CD4-positive, alpha-beta memory T cell (primary cell): ENCODE data around the gene PAX8. TPM values are rescaled to one million over a fixed set of nuclear protein-coding genes. Genes with fewer than 3 reads are reported as not detected.

ENCODE experiments used
- CTCF ChIA-PET: fragments of 350-600 bp; sonication (Branson Sonifier 250); formaldehyde crosslinking; loops from one replicate; lab custom pipeline; 2021; ENCODE audit warnings: inconsistent platforms; ENCODE audit not compliant: partially characterized antibody; lab: Charles Lee
- POLR2A ChIA-PET: fragments of 350-600 bp; sonication (Branson Sonifier 250); formaldehyde crosslinking; loops from one replicate; lab custom pipeline; 2021; ENCODE audit not compliant: partially characterized antibody; lab: Charles Lee
- DNase-seq, 5 donors: peaks; one replicate each; pipeline versions ENCODE4 v3.0.0 to v3.0.0-alpha.2; 2020 to 2022; ENCODE audit warnings: mixed read lengths in 1 of 5
- H3K27ac ChIP-seq: one replicate; pipeline ENCODE4 v1.7.0; 2013; ENCODE audit warnings: low read depth, low read length
- H3K27me3 ChIP-seq: 2 replicates; pipeline ENCODE4 v1.7.0; 2013; ENCODE audit warnings: mild to moderate bottlenecking, low read length, moderate library complexity; ENCODE audit not compliant: insufficient read depth
- H3K36me3 ChIP-seq: 2 replicates; pipeline ENCODE4 v1.7.0; 2013; ENCODE audit warnings: mild to moderate bottlenecking, low read length, moderate library complexity; ENCODE audit not compliant: insufficient read depth
- H3K4me1 ChIP-seq: 2 replicates; pipeline ENCODE4 v1.7.0; 2013; ENCODE audit warnings: mild to moderate bottlenecking, low read length, moderate library complexity; ENCODE audit not compliant: insufficient read depth
- H3K4me3 ChIP-seq, 2 donors: one replicate each; pipeline ENCODE4 v1.7.0; 2013; ENCODE audit warnings: low read length in 2 of 2, mild to moderate bottlenecking in 1 of 2
- H3K9me3 ChIP-seq, 2 donors: one replicate each; pipeline ENCODE4 v1.7.0; 2013; ENCODE audit warnings: low read length in 2 of 2, control low read depth in 1 of 2; ENCODE audit not compliant: control insufficient read depth in 1 of 2
- H3K27ac Mint-ChIP-seq, 7 donors: one replicate each; pipeline ENCODE4 v1.8.0; 2020 to 2021; ENCODE audit warnings: mixed read lengths in 7 of 7, mild to moderate bottlenecking in 6 of 7, inconsistent platforms in 3 of 7, moderate library complexity in 3 of 7
- H3K27me3 Mint-ChIP-seq, 2 donors: one replicate each; pipeline ENCODE4 v1.8.0; 2020 to 2021; ENCODE audit warnings: mixed read lengths in 2 of 2
- H3K36me3 Mint-ChIP-seq, 2 donors: one replicate each; pipeline ENCODE4 v1.8.0; 2020 to 2021; ENCODE audit warnings: mixed read lengths in 2 of 2, inconsistent platforms in 1 of 2, mild to moderate bottlenecking in 1 of 2
- H3K4me1 Mint-ChIP-seq, 4 donors: one replicate each; pipeline ENCODE4 v1.8.0; 2020 to 2021; ENCODE audit warnings: mixed read lengths in 4 of 4, mild to moderate bottlenecking in 1 of 4
- H3K4me3 Mint-ChIP-seq, 8 donors: one replicate each; pipeline ENCODE4 v1.8.0; 2020 to 2021; ENCODE audit warnings: mixed read lengths in 8 of 8, mild to moderate bottlenecking in 7 of 8, moderate library complexity in 6 of 8, inconsistent platforms in 3 of 8
- H3K9me3 Mint-ChIP-seq, 8 donors: one replicate each; pipeline ENCODE4 v1.8.0; 2020 to 2021; ENCODE audit warnings: mixed read lengths in 8 of 8, mild to moderate bottlenecking in 5 of 8, inconsistent platforms in 3 of 8, moderate library complexity in 1 of 8
- intact Hi-C: fragments of 100-400 bp; cut with micrococcal nuclease; formaldehyde crosslinking; loops from one replicate; pipeline ENCODE4 v1.15.1; 2023
- polyA plus RNA-seq, 2 donors: library from polyadenylated mRNA; unstranded; fragments of 300-500 nt; fragmentation: Illumina TruSeq; gene quantifications; one replicate each; pipeline ENCODE4 v1.2.3, GENCODE V29; 2021
- total RNA-seq, 2 experiments: library from RNA; stranded (reverse); gene quantifications; one replicate each; pipeline ENCODE4 v1.2.3, GENCODE V29; 2021

Gene PAX8
- total and polyA plus RNA-seq, 4 experiments from 2014 or later: 0.19 to 2.3 (median 1.3) TPM

DNA sequence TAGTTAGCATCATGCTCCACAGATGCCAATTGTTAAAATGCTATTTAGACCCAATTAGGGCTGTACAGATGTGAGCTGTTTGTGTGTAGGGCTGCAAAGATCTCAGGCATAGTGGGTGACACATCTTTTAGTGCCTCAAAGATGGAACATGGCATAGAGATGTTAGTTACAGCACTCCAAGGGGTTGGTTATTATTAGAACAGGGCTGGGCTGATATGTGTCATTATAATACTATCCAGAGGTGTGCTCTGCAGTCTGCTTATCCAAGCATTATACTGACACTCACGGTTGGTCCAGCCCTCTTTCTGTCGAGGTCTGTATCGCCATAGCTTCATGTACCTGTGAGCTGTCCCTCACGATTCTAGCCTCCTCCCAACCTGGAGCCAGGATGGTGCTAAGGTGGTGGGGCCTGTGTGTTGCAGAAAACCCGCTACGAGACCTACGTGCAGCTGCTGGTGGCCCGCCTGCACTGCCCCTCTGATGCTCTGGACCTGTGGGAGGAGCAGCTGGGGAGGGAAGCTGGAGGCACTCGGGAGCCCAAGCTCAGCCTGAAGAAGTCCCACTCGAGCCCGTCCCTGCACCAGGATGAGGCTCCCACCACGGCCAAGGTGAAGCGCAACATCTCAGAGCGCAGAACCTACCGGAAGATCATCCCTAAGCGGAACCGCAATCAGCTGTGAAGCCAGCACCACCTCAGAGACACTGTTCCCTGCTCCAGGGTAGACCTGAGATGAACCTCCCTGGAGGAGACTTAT lies 77.8 kb downstream of the PAX8 start:
- intact Hi-C loops: loop anchor here (5.0 kb wide), 2 partner anchors 119 to 191 kb away; no protein-coding TSS in a partner anchor
- no peaks in the 10 kb centered on the region for H3K27me3 ChIP-seq
- Mint-ChIP-seq H3K9me3 (peaks cover 0 to 1% (median 0%) of the 10 kb centered on the region in 8 donors), H3K4me3 (no peak overlapping the region), H3K36me3 (peaks cover 29 to 60% of the 10 kb centered on the region in 2 donors), H3K27me3 (no peaks in the 10 kb centered on the region), H3K27ac (peak overlapping the region in 5 of 7 donors; percentile 44 to 64 (median 59)), H3K4me1 (peaks cover 16 to 34% (median 19%) of the 10 kb centered on the region in 4 donors)
- no peaks in the 10 kb centered on the region for H3K9me3 ChIP-seq
- CTCF ChIA-PET: interaction anchor here (0.9 to 18.2 kb wide), 8 partner anchors 24 to 189 kb away, joined by 3 to 662 read pairs (median 9); partner anchors contain the start of gene PSD4
- H3K4me1 ChIP-seq: peaks cover 15% of the 10 kb centered on the region
- no peak overlapping the region for H3K27ac ChIP-seq
- H3K36me3 ChIP-seq: peaks cover 52% of the 10 kb centered on the region
- no peak overlapping the region for H3K4me3 ChIP-seq
- POLR2A ChIA-PET: interaction anchor here (1.1 to 9.8 kb wide), 5 partner anchors 17 to 63 kb away, joined by 3 to 88 read pairs (median 10); partner anchors contain the start of gene PSD4
- no peak for DNase-seq

DNA sequence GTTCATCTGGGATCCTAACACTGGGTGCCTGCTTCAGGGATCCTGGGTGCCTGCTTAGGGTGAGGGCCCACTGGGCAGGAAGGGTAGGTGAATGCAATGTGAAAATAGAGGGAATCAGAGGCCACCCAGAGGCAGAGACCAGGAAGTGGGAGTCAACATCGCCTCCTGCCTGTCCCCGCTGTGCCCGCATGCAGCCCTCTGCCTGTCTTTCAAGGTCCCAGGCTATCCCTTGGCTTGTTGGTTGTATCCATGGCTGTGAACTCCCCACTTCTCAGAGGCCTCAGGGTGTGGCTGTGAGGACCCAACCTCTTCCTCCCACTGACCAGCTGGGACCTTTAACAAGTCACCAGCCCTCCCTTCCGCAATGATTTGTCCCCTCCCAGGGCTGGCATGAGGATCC lies 78.5 kb downstream of the PAX8 start:
- POLR2A ChIA-PET: interaction anchor here (2.8 to 9.8 kb wide), 3 partner anchors 26 to 62 kb away, joined by 10 to 88 read pairs (median 48); partner anchors contain the start of gene PSD4

DNA sequence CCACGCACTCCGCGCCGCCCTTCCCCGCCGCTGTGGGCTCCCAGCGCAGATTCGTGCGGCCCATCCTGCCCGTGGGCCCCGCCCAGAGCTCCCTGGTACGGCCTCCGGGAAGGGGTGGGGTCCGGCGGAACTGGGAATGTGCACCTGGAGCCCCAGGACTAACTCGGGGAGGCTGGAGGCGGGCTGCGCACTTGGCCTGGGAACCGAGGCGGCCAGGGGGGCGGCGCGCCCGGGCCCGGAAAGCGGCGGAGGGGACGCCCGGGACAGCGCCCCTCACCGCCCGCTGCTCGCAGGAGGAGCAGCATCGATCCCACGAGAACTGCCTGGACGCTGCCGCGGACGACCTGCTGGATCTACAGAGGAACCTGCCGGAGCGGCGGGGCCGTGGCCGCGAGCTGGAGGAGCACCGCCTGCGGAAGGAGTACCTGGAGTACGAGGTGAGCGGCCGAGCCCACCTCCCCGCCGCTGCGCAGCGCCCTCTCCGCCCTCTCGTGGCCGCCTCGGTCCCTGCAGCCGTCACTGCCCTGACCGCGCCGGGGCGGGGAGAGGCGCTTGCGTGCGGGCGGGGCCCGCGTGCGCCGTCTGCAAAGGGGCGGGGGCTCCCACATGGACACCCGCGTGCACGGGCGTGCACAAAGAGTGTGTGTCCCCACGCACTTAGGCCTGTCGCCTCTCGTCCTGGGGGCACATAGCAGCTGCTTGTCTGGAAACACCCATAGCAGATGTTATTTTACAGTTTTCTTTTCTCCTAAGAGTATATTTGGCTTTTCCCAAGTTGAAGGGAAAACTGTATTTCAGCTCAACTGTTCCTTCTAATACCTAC lies 79.7 kb downstream of the PAX8 start:
- no peak overlapping the region for H3K27ac ChIP-seq
- ChIA-PET POLR2A (interaction anchor here (0.7 to 9.8 kb wide), 11 partner anchors 15 to 192 kb away, joined by 3 to 88 read pairs (median 5); partner anchors contain the start of gene PSD4), CTCF (interaction anchor here (0.7 to 18.2 kb wide), 26 partner anchors 9 to 191 kb away, joined by 3 to 662 read pairs (median 4); partner anchors contain the start of gene PSD4)
- Mint-ChIP-seq H3K27me3 (no peaks in the 10 kb centered on the region), H3K9me3 (peaks cover 0 to 1% (median 0%) of the 10 kb centered on the region in 8 donors), H3K4me3 (no peak overlapping the region), H3K27ac (peak overlapping the region in 2 of 7 donors; percentile 10 to 60), H3K4me1 (peaks cover 9 to 42% (median 12%) of the 10 kb centered on the region in 4 donors), H3K36me3 (peaks cover 34 to 79% of the 10 kb centered on the region in 2 donors)
- H3K27me3 ChIP-seq: no peaks in the 10 kb centered on the region
- H3K4me1 ChIP-seq: peaks cover 10% of the 10 kb centered on the region
- DNase-seq: peak; percentile 42 to 70 (median 58)
- H3K4me3 ChIP-seq: no peak overlapping the region
- H3K36me3 ChIP-seq: peaks cover 68% of the 10 kb centered on the region
- no peaks in the 10 kb centered on the region for H3K9me3 ChIP-seq
- intact Hi-C loops: loop anchor here (1.0 to 2.0 kb wide), 4 partner anchors 18 to 61 kb away; partner anchors contain the start of gene PSD4

More for the DNA sequence above, 78.5 kb downstream of the PAX8 start:
- Histone ChIP-seq H3K9me3 (no peaks in the 10 kb centered on the region), H3K27ac (no peak overlapping the region), H3K4me1 (peaks cover 18% of the 10 kb centered on the region), H3K36me3 (peaks cover 58% of the 10 kb centered on the region), H3K27me3 (no peaks in the 10 kb centered on the region), H3K4me3 (no peak overlapping the region)
- Mint-ChIP-seq H3K4me3 (no peak overlapping the region), H3K4me1 (peaks cover 14 to 38% (median 18%) of the 10 kb centered on the region in 4 donors), H3K9me3 (peaks cover 0 to 1% (median 0%) of the 10 kb centered on the region in 8 donors), H3K27ac (peak overlapping the region in 5 of 7 donors; percentile 10 to 87 (median 60)), H3K27me3 (no peaks in the 10 kb centered on the region), H3K36me3 (peaks cover 29 to 67% of the 10 kb centered on the region in 2 donors)
- DNase-seq: no peak
- CTCF ChIA-PET: interaction anchor here (0.8 to 18.2 kb wide), 12 partner anchors 13 to 190 kb away, joined by 3 to 662 read pairs (median 7); partner anchors contain the start of gene PSD4
- intact Hi-C loops: loop anchor here (5.0 kb wide), 2 partner anchors 118 to 192 kb away; no protein-coding TSS in a partner anchor

DNA sequence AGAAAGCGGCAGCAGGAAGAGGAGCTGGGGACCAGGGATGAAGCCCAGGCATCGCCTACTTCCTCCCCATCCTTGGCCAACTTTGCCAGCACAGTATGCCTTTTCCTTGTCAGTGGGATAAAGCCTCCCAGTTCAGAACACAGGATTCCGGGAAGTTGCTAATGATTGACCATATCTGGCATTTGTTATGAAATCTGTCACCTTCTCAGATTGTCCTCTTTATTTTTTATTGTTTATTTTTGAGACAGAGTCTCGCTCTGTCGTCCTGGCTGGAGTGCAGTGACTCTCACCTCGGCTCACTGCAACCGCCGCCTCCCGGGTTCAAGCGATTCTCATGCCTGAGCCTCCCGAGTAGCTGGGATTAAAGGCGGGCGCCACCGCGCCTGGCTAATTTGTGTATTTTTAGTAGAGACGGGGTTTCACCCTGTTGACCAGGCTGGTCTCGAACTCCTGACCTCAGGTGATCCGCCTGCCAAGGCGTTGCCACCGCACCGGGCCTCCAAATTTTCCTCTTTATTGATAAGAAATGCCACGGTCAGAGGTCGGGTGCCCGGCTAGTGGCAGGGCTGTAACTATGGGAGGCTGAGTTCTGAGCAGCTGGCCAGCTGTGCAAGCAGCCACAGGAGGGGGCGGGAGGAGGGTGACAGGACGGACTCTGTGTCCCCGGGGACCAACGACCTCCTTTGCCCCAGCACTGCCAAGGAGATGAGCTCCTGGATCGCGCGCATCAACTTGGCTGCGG lies 80.5 kb downstream of the PAX8 start:
- Mint-ChIP-seq H3K27ac (peak overlapping the region in 3 of 7 donors; percentile 35 to 70 (median 46)), H3K4me3 (no peak overlapping the region), H3K4me1 (peaks cover 8 to 43% (median 11%) of the 10 kb centered on the region in 4 donors), H3K36me3 (peaks cover 41 to 81% of the 10 kb centered on the region in 2 donors), H3K27me3 (no peaks in the 10 kb centered on the region), H3K9me3 (peaks cover 0 to 1% (median 0%) of the 10 kb centered on the region in 8 donors)
- no peak overlapping the region for H3K27ac ChIP-seq
- POLR2A ChIA-PET: interaction anchor here (1.0 to 9.8 kb wide), 10 partner anchors 14 to 193 kb away, joined by 3 to 88 read pairs (median 5); partner anchors contain the start of gene PSD4
- DNase-seq: no peak
- intact Hi-C loops: loop anchor here (2.0 kb wide), 1 partner anchor 17 kb away; no protein-coding TSS in a partner anchor
- peaks cover 9% of the 10 kb centered on the region for H3K4me1 ChIP-seq
- H3K9me3 ChIP-seq: no peaks in the 10 kb centered on the region
- no peak overlapping the region for H3K4me3 ChIP-seq
- H3K36me3 ChIP-seq: peaks cover 76% of the 10 kb centered on the region
- CTCF ChIA-PET: interaction anchor here (1.0 to 18.2 kb wide), 19 partner anchors 8 to 192 kb away, joined by 3 to 662 read pairs (median 7); partner anchors contain the start of gene PSD4
- H3K27me3 ChIP-seq: no peaks in the 10 kb centered on the region

DNA sequence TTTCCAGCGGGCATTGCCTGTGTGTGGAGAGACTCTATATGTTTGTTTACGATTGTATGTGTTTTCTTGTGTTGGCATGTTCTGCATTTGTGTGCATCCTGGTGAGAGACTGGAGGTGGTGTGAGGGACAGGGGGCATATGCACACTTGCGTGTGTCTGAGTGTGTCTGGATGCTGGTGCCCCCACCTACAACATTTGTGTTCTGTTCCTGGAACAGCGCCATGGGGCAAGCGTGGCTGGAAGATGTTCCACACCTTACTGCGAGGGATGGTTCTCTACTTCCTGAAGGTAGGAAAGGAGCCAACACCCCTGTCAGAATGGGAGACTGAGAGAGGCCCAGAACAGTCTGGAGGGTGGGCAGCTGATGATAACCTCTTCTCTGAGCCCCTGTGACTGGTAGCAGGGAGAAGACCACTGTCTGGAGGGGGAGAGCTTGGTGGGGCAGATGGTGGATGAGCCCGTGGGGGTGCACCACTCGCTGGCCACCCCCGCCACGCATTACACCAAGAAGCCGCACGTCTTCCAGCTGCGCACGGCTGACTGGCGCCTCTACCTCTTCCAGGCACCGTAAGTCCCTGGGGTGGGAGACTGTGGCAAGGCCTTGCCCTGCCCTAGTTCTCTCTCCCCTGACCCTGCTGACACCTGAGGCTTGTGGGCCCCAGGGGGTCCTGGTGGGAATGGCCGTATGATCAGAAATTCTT lies 81.2 kb downstream of the PAX8 start:
- peaks cover 0 to 1% (median 0%) of the 10 kb centered on the region in 8 donors for H3K9me3 Mint-ChIP-seq
- Histone ChIP-seq H3K9me3 (no peaks in the 10 kb centered on the region), H3K27me3 (no peaks in the 10 kb centered on the region), H3K4me3 (no peak overlapping the region), H3K4me1 (peaks cover 9% of the 10 kb centered on the region), H3K27ac (no peak overlapping the region), H3K36me3 (peaks cover 83% of the 10 kb centered on the region)
- CTCF ChIA-PET: interaction anchor here (1.1 to 18.2 kb wide), 9 partner anchors 7 to 193 kb away, joined by 3 to 662 read pairs (median 7); partner anchors contain the start of gene PSD4
- POLR2A ChIA-PET: interaction anchor here (0.8 to 9.8 kb wide), 4 partner anchors 22 to 59 kb away, joined by 3 to 88 read pairs (median 30); partner anchors contain the start of gene PSD4
- peak overlapping the region in 5 of 7 donors; percentile 23 to 78 (median 61) for H3K27ac Mint-ChIP-seq
- peaks cover 46 to 81% of the 10 kb centered on the region in 2 donors for H3K36me3 Mint-ChIP-seq
- no peak overlapping the region for H3K4me3 Mint-ChIP-seq
- peaks cover 6 to 39% (median 11%) of the 10 kb centered on the region in 4 donors for H3K4me1 Mint-ChIP-seq
- H3K27me3 Mint-ChIP-seq: no peaks in the 10 kb centered on the region
- intact Hi-C loops: loop anchor here (2.0 kb wide), 1 partner anchor 17 kb away; no protein-coding TSS in a partner anchor
- DNase-seq: no peak
